GM10266 (cell line): ENCODE results near the gene ZMIZ1.

Source experiments
- DNase-seq: peaks from one replicate; pipeline ENCODE4 v3.0.0; 2012; ENCODE audit errors: extremely low spot score
- TF ChIP-seq, protein P1 (sequence below): IDR thresholded peaks from 2 replicates; pipeline ENCODE4 v1.5.1; 2012; ENCODE audit warnings: mild to moderate bottlenecking, low read depth; ENCODE audit not compliant: control insufficient read depth, insufficient read depth; ENCODE audit errors: missing control alignments

Gene ZMIZ1

DNA sequence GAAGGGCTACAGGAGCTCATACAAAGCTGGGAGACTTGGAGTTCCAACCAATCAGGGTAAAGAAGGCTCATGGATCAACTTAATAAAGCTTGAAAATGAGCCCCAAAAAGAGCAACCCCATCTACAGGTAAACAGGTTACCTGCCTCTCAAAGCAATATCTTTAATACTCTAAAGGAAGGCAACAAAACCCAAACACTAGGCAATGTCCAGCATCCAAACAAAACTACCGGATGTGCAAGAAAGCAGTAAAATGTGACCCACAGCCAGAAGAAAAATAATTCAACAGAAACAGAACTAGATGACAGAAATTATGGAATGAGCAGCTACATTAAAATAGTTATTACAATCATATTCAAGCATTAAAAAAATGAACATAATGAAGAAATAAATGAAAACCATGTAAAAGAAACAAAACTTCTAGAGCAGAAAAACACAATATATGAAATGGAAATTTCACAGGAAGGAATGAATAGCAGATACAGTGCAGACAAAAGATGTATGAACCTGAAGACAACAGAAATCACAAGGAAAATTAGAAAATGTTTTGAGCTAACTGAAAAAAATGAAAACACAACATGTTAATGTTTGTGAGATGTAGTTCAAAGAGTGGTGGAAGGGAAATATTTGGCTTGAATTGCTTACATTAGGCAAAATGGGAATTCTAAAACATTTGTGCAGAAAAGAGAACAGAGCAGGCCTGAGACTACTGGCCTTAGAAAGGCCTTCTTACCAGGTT, 30.5 kb upstream of the ZMIZ1 start:
- TF ChIP-seq, protein P1, sequence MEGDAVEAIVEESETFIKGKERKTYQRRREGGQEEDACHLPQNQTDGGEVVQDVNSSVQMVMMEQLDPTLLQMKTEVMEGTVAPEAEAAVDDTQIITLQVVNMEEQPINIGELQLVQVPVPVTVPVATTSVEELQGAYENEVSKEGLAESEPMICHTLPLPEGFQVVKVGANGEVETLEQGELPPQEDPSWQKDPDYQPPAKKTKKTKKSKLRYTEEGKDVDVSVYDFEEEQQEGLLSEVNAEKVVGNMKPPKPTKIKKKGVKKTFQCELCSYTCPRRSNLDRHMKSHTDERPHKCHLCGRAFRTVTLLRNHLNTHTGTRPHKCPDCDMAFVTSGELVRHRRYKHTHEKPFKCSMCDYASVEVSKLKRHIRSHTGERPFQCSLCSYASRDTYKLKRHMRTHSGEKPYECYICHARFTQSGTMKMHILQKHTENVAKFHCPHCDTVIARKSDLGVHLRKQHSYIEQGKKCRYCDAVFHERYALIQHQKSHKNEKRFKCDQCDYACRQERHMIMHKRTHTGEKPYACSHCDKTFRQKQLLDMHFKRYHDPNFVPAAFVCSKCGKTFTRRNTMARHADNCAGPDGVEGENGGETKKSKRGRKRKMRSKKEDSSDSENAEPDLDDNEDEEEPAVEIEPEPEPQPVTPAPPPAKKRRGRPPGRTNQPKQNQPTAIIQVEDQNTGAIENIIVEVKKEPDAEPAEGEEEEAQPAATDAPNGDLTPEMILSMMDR = no peak

DNA sequence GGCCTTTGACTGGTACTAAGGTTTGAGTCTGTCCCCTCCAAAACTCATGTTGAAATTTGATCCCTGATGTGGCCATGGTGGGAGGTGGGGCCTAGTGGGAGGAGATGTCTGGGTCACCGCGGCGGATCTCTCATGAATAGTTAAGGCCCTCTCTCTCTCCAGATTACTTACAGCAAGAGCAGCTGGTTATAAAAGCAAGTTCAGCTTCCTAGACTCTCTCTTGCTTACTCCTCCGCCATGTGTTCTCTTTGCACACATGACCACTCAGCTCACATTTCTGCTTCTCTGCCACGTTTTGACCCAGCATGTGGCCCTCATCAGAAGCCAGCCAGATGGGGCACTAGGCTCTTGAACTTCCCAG, 29.9 kb upstream of the ZMIZ1 start:
- DNase-seq = no peak
- TF ChIP-seq, protein P1 = no peak

More for the DNA sequence above, 30.5 kb upstream of the ZMIZ1 start:
- no peak for DNase-seq

DNA sequence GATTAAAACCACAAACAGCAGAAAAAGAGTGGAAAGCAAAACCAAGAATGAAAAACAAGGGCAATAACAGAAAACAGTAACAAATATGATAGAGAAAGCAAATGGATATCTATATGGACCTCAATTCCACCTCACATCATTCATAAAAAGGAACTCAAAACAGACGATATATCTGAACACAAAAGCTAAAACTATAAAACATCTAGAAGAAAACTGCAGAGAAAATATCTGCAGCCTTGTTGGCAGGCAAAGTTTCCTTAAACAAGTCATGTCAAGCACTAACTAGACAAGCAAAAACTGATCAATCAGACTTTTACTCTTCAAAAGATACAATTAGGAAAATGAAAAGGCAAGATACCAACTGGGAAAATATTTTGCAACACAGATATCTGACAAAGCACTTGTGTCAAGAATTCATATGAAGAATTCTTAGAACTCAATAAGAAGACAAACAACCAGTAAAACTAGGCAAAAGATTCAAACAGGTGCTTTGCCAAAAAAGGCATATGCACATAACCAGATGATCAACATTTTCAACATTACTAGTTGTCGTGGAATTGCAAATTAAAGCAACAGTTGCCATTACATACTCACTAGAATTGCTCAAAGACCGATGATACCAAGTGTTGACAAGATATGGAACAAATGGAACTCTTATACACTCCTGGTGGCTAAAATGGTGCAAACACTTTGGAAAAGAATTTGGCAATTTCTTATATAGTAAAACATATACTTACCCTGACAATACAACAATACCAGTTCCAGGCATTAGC, 25.9 kb upstream of the ZMIZ1 start:
- no peak for DNase-seq
- TF ChIP-seq, protein P1 = no peak

DNA sequence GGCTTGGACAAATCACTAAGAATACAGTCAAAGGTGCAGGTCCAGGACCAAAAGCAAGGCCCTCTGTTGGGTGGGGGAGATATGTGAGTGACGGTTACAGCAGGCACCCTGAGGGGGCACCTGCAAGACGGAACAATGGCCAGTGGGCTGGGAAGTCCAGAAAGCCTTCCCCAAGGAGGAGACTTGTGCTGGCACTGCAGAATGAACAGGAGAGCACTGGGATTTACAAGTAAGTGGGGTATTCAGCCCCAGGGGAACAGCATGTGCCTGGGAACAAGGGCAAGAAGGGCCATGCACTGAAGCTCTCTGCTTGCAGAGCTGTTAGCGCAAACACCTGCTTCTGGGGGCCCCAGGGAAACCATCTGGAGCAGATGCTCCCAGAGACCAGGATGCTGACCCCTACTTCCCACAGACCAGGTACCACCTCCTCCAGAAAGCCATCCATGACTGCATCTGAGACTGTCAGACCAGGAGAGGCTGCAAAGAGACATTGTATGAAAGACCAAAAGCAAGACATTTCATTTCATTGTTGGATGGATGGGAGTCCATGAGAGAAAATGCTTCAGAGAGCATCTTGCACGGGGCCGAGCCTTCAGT, 24.6 kb upstream of the ZMIZ1 start:
- TF ChIP-seq, protein P1 = no peak
- no peak for DNase-seq

DNA sequence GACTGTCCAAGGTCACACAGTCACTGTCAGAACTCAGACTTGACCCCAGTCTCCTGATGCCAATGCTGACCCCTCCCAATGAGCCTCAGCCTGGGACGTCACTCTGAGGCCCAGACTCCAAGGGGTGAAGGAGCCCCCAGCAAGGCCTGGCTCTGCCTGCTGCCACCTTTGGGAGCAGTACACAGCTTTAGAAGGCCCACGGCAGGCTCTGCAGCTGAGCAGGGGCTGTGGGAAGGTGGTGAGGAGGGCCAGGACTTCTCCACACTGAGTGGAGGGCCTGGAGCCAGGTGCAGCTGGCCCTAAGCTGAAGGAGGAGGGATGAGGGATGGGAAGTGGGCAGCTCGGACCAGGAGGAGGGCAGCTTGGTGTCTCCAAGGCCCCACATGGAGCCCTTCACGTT, 23.9 kb upstream of the ZMIZ1 start:
- TF ChIP-seq, protein P1 = no peak
- no peak for DNase-seq

DNA sequence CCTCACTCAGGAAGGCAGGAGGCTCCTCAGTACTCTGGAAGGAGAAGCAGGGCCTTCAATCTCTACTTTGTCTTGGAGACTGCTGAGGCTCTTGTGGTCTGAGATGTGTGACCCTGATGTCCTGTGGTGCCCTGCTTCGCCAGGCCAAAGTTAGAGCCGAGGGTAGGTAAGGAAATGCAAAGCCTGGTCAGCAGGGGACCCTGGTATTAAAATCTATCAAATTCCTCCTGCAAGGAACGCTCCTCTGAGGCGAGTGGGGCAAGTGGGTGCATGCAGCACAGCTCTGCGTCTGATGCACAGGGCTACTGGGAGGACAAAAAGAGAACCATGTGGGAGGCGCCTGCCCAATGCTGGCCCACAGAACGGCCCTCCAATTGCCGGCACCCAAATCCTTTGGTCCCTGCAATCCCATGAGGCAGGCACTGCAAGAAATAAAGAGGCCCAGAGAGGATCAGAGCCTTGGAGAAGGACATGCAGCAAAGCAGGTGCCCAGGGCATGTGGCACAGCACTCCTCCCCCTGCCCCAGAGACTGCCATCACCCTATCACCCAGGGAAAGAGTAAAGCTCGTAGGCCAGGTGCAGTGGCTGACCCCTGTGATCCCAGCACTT, 23.1 kb upstream of the ZMIZ1 start:
- no peak for DNase-seq
- TF ChIP-seq, protein P1 = no peak
